HL-60 (cell line): Measurements from ENCODE around the gene RPL22L1.

Source experiments
- DNase-seq, 2 experiments: peaks; one replicate each; pipeline ENCODE4 v3.0.0-alpha.2; 2010 to 2020; ENCODE audit warnings: low read depth in 1 of 2, low spot score in 1 of 2
- H3K27ac ChIP-seq: fragments of 250-450 bp; sonication (Bioruptor Pico); replicated peaks from 2 replicates; pipeline ENCODE4 v1.5.1; 2020; ENCODE audit warnings: mild to moderate bottlenecking, moderate library complexity
- H3K27me3 ChIP-seq: fragments of 250-450 bp; sonication (Bioruptor Pico); 2 replicates; pipeline ENCODE4 v1.5.1; 2021; ENCODE audit warnings: mild to moderate bottlenecking, moderate library complexity; ENCODE audit not compliant: insufficient read depth, poor library complexity, severe bottlenecking
- H3K4me3 ChIP-seq: replicated peaks from 2 replicates; pipeline ENCODE4 v1.5.1; 2011; ENCODE audit warnings: mild to moderate bottlenecking, control low read depth, low read length; ENCODE audit not compliant: insufficient read depth
- GABPA ChIP-seq: IDR thresholded peaks from 2 replicates; pipeline ENCODE4 v1.6.1; 2012; ENCODE audit warnings: low read depth
- POLR2AphosphoS5 ChIP-seq: IDR thresholded peaks from 2 replicates; pipeline ENCODE4 v1.6.1; 2012; ENCODE audit warnings: low read depth
- REST ChIP-seq: IDR thresholded peaks from 2 replicates; pipeline ENCODE4 v1.6.1; 2012; ENCODE audit warnings: low read depth; ENCODE audit not compliant: insufficient replicate concordance
- SPI1 ChIP-seq: IDR thresholded peaks from 2 replicates; pipeline ENCODE4 v1.6.1; 2012; ENCODE audit warnings: low read depth, mild to moderate bottlenecking, borderline replicate concordance
- TF ChIP-seq, protein P1 (sequence below): IDR thresholded peaks from one replicate; pipeline ENCODE4 v1.5.1; 2011; ENCODE audit warnings: low read length, control low read depth, inconsistent platforms; ENCODE audit not compliant: insufficient read depth

Gene RPL22L1

DNA sequence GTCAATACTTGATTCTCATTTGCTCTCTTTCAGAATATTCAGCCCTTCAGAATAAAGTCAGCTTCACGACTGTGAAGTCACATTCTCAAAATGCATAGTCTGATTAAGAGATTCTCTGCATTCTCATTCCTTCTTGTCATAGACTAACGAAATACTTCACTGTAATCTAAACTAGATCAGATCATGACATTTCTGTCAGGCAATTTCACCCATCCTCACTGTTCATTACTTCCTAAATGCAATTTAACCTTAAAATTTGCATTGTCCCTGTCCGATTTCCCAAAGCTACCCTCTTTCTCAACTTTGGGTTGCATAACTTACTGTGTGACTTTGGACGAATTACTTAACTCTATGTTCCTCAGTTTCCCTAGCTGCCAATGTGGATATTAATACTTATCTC is 6.2 kb downstream of the RPL22L1 start:
- Histone ChIP-seq H3K27me3 (no peaks in the 10 kb centered on the region), H3K4me3 (no peak overlapping the region), H3K27ac (no peak overlapping the region)
- TF ChIP-seq REST (no peak), SPI1 (no peak), POLR2AphosphoS5 (no peak), GABPA (no peak)
- TF ChIP-seq, protein P1, sequence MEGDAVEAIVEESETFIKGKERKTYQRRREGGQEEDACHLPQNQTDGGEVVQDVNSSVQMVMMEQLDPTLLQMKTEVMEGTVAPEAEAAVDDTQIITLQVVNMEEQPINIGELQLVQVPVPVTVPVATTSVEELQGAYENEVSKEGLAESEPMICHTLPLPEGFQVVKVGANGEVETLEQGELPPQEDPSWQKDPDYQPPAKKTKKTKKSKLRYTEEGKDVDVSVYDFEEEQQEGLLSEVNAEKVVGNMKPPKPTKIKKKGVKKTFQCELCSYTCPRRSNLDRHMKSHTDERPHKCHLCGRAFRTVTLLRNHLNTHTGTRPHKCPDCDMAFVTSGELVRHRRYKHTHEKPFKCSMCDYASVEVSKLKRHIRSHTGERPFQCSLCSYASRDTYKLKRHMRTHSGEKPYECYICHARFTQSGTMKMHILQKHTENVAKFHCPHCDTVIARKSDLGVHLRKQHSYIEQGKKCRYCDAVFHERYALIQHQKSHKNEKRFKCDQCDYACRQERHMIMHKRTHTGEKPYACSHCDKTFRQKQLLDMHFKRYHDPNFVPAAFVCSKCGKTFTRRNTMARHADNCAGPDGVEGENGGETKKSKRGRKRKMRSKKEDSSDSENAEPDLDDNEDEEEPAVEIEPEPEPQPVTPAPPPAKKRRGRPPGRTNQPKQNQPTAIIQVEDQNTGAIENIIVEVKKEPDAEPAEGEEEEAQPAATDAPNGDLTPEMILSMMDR, result no peak
- DNase-seq, result no peak

GRCh38 chr3:170862618-170863374 is 7.2 kb downstream of the RPL22L1 start:
- Histone ChIP-seq H3K4me3 (no peak overlapping the region), H3K27ac (no peak overlapping the region), H3K27me3 (no peaks in the 10 kb centered on the region)
- TF ChIP-seq REST, result no peak
- no peak for TF ChIP-seq SPI1
- no peak for TF ChIP-seq POLR2AphosphoS5
- TF ChIP-seq, protein P1, result no peak
- no peak for TF ChIP-seq GABPA
- DNase-seq, result no peak

GRCh38 chr3:170858599-170858998 is 11.4 kb downstream of the RPL22L1 start:
- DNase-seq, result no peak
- H3K27me3 ChIP-seq, result no peaks in the 10 kb centered on the region
- TF ChIP-seq, protein P1, result no peak
- TF ChIP-seq REST, result no peak
- no peak for TF ChIP-seq SPI1
- TF ChIP-seq GABPA, result no peak
- no peak for TF ChIP-seq POLR2AphosphoS5
- no peak overlapping the region for H3K4me3 ChIP-seq
- H3K27ac ChIP-seq, result no peak overlapping the region
